SW 1271 (cell line): ENCODE data around the gene NCAM1.
"Not testable (repeated sequence)": the region's sequence is repeated elsewhere in the genome, so short reads cannot be mapped to it uniquely, and the experiment has no call there.

Experiments used
- DNase-seq, 2 experiments: peaks; one replicate each; lab custom pipeline; 2025; lab: John Stamatoyannopoulos, UW

The NCAM1 gene

DNA sequence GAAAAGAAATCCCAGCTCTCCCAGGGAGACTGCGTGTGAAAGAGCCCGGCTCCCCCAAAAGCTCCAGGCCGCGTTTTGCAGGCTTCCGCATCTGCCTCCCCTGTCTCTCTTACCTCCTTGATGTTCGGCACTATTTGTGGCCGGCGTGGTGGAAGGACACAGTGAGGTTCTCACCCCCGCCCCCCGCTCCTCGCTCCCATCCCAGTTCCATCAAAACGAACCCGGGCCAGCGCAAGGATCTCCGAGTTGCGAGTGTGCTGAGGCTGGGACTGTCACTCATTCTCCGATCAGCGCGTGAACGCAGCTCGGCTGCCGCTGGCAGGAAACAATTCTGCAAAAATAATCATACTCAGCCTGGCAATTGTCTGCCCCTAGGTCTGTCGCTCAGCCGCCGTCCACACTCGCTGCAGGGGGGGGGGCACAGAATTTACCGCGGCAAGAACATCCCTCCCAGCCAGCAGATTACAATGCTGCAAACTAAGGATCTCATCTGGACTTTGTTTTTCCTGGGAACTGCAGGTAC lies at the start of gene NCAM1:
Gene NCAM1, plus strand, starts transcription at position 275 of the 523 bp plus-strand sequence.
- peak; percentile 69 to 84 for DNase-seq

DNA sequence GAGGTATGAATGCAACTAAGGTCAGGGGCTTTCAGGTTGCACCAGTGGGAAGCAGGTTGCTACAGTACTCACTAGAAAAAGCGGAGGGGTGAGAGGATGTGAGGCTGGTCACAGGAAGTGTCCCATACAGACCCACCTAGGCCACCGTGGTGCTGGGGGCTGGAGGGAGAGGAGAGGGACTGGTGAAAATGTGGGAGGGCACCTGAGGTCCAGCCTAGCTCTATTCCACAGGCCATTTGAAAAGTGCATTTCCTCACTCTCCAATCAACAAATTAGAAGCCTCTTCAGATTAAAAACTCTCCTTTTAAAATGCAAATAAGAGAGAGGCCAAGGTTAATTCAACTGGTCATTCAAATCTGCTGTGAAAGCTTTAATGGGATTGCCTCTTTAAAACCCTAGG lies 38.6 kb upstream of the NCAM1 start:
- no peak for DNase-seq

DNA sequence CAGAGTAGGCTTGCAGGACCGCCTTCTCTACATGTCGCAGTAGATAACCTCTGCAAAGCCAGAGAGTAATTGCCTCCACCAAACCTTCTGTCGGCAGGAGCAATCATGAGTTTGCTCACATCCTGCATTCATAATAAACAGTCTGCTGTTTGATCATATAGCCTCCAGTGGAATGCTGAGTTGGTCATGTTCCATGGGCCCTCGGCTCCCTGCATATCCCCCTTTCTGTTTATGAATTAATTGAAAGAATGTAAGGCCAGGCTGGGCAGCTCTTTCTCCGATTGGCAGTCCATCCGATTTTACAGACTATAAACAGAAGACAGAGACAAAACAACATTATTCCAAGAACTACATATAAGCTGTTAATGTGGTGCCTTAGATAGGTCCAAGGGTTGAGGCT lies 36.4 kb upstream of the NCAM1 start:
- DNase-seq = not testable (repeated sequence)

DNA sequence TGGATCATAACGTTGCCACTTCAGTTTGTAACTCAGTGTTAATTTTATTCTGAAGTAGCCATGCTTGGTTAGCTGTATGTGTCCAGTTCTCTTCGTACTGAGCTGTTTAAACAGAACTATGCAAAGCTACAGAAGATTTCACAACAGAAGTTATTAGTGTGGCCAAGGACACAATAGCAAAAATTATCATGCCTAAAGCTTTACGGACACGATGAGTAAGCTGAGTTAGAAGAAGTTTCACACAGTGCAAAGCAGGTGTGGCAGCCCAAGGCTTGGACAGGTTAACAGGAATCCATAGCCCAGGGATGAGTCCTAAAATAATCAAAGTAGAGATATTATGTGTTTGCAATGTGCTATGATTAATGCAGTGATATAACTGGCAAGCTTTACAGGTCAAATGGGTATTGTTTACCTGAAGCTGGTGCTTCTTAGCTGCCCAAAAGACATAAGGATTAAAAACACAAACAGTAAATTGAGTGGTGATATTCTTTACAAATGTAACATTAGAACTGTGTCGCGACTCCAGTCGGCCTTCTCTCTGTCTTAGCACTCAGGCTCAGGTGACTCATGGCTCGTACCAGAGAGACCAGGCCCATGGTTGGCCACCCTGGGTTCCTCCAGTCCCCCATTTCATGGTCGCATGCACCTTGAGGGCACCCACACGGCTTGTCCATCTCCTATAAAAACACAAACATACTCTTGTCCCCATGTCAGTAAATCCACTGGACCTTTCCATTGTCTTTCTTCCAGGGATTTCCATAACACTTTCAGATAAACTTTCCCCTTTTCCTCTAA lies 35.5 kb upstream of the NCAM1 start:
- no peak for DNase-seq

DNA sequence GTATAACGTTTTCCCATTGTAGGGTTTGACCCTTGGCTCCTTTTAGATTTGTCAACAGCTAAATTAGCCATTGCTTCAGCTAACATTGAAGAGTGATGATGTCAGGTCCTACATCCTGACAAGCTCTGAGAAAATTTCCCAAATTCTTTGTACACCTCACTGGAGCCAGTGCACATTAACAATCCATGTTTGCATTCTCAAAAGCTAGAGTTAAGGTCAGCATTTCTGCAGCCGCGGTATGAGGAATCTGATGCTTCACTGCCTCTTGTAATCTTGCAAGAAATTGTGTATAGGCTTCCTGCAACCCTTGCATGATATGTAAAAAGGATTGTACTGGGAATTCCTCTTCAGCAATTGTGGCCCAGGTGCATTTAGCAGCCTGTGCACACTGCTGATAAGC lies 33.1 kb upstream of the NCAM1 start:
- no peak for DNase-seq

DNA sequence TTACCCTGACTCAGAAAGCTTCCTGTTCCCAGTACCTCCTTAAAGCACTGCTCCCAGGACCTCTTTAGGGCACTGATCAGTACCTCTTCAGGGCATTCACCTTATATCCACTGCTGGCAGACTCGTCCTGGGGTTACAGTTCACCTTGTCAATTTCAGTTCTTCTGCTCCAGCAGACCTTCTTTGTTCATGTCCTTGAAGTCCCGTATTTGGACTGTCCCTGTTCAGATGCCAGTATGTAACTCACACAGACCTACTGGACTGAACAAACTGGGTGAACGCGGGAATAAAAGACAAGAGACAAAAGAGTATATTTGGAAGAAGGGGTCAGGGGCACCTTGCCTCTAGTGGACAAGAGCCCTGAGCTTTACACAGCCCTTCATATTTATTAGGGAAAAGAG lies 31.8 kb upstream of the NCAM1 start:
- DNase-seq = no peak

DNA sequence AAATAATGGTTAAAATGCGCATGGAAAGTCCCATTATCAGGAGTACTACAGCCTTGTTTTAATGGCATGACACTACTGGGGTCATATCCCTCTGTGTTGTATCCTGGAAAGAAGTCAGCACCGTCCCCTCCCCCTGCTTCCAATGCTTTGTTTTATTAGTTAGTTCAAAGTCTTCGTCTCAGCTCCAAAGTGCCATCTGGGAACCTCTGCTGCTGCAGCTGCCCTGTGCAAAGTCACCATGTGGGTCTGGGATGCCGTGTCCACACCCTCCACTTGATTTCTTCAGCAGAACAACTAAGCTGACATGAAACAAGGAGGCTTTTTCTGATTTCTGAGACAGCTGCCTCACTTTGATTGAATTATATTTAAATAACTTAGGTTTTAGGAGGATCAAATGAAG lies 29.5 kb upstream of the NCAM1 start:
- no peak for DNase-seq

DNA sequence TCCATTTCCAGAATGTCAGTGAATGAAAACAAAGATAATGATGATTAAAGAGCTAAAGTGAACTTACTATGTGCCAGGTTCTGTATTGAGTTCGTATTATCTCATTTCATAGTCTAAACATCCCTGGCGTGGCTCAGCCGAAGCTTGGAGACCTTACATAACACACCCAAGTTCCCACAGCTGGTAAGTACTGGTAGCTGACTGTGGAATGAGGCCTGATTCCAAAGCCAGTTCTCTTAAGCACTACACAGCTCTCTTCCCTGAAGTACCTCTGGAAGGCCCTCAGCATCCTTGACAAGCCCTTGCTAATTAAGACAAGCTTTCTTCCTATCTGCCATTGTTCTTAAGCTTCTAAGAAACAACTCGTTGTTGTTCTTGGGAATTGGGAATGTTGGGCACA lies 28.6 kb upstream of the NCAM1 start:
- DNase-seq = no peak

DNA sequence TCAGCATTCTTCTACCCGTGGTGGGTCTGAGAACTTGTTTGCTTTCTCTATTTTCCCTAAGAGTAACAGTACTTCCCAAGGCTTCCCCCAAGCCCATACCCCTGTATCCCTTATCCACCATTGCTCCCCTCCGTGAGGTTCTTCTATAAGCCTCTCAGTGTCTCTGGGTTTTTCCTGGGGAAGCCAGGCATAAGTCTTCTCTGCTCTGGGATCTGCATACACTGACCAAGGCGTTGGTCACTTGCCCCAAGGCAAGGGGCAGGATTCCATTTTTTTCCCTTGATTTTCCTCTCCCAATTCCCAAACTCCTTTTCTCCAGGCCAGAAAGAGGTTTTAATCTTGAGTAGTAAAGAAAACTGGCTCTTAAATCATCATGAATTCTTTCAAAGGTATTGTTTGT lies 27.2 kb upstream of the NCAM1 start:
- no peak for DNase-seq

DNA sequence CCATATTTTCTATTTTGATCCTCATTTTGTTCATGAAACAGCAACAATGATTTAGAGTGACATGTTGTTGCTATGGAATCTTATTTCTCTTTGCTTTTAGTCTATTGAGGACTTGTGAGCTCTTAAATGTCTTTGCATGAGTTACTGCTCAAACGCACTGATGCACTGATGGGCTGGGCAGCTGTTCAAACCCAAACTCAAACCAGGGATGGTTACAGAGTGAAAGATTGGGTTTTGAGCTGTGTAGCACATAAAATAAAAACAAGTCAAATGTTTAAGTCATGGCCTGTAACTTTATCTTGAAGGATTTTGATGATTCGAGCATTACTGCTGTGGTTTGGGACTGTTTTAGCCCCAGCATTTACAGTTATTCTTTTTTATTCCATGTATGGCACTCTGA lies 20.1 kb upstream of the NCAM1 start:
- DNase-seq = no peak

DNA sequence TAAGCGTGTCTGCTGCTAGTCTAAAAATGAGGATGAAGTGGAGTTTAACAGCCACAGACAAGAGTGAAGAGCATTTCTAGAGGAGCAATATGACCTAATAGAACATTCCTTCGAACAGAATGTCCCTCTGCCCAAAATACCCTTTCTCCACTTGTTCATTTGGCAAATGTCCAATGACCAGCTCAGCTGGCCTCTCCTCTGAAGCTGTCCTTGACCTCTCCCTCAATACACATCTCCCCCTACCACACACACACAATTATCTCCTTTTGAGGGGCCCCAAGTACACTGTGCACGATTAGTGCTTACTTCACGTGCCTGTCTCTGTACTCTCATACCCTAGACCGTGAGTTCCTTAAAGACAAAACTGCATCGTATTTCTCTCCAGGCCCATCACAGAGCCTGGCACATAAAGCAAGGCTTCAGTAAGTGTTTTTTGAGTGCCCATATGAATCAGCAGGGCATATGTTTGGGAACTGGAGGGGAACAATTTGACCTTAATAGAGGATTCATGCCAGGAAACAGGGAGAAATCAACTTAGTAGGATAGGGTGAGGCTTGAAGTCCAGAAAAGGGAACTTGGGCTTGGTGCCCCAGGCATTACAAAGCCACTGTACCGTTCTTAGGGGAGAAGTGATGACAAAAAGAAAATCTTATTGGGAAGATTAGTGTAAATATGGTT lies 18.1 kb upstream of the NCAM1 start:
- no peak for DNase-seq

DNA sequence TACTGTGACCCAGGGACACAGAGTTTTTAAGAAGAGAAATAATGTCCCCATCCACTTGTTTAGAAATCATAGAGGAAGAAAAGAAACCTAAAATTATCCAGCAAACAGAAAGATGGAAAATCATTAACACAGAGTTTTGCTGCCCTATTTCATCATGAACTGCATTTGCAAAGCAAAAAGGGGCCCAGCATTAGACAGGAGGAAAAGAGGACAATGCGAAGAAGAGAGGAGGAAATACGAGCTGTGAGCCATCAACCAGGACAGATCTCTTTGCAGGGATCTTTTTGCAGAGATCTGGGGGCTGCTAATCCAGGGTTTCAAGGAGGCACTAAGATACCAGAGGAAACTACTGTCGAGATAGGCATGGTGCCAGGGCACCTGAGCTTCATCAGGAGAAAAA lies 14.4 kb upstream of the NCAM1 start:
- no peak for DNase-seq

DNA sequence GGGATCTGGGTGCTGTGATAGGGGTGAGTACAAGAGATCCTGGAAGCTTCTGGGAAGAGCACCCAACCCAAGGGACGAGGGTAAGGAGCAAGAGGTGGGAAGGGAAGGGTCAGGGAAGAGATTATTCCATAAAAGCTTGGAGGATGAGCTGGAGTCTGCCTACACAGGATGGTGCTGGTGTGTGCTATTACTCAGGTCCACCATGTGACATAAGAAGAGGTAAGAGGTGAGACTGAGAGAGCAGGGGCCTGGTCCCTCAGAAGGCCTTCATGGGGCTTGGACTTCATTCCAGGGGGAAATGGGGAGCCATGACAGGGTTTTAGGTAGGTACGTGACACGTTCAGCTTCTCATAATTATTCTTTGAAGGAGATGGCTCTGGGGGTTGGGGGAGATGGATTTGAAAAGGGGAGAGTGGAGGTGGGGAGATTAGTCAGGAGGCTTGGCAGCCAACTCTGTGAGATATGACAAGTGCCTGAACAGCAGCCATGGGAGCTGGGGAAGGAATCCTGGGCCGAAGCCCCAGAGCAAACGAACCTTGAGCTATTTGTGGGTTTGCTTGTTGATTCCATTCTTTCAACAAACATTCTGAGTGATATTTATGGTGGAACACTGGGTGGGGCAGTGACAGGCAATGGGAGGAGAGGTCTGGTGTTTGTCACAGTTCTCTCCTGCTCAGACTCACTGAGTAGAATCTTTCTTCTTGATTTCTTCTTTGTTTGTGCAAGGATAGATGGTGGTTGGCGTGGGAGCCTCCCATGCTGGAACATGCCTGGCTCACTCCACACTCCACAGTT lies 11.2 kb upstream of the NCAM1 start:
- DNase-seq = no peak

DNA sequence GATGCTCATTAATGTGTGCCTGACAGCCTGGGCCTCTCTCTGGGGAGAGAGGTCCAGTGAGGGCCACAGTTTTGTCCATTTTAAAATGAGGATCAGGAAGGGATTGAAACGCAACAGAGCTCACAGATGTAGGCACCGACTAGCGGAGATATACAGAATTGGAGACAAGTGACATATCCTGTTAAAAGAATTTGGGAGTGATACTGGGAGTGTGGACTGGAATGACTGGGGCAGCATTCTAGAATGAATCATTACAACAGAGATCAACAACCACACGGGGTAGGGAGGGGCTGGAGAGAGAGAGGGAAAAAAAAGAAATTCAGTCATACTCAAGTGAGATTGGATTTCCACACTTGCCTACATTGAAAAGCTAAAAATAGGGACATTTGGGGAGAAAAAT lies 2.5 kb upstream of the NCAM1 start:
- no peak for DNase-seq

DNA sequence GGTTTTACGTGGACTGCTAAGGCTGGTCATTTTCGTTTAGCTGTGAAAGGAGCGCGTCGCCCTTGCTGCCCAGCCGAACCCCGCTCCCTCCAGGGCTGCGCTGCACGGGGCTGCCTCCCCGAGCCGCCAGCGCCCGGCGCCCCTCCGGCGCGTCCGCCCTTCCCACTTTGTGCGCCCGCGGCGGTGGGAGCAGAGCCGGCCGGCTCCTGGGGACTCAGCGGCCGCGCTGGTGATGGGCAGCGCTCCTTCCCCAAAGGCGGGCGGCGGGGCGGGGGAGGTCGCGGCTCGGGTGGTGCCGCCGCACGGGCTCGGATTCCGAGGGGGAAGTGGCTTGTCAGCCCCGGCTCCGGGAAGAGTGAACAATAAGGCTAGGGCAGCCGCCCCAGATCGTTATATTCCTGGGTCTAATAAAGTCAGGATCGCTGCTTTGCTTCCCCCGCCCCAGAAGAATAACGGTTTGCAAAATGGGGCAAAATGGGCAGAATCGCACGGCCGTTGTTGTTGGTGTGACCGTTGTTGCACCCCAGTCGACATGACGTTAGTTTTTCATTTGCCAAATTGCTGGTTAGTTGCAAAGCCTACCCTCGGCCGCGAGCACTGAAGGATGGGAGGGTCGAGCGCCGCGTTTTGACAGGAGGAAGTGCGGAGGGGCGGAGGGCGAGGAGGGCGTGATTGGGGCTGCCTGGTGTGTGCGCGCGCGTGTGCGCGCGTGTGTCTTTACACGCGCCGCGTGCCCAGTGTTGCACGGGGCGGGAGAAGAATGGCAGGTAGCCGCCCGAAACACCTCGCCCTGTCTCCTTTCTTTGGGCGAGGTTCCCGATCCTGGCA lies 745 bp downstream of the NCAM1 start:
- no peak for DNase-seq

DNA sequence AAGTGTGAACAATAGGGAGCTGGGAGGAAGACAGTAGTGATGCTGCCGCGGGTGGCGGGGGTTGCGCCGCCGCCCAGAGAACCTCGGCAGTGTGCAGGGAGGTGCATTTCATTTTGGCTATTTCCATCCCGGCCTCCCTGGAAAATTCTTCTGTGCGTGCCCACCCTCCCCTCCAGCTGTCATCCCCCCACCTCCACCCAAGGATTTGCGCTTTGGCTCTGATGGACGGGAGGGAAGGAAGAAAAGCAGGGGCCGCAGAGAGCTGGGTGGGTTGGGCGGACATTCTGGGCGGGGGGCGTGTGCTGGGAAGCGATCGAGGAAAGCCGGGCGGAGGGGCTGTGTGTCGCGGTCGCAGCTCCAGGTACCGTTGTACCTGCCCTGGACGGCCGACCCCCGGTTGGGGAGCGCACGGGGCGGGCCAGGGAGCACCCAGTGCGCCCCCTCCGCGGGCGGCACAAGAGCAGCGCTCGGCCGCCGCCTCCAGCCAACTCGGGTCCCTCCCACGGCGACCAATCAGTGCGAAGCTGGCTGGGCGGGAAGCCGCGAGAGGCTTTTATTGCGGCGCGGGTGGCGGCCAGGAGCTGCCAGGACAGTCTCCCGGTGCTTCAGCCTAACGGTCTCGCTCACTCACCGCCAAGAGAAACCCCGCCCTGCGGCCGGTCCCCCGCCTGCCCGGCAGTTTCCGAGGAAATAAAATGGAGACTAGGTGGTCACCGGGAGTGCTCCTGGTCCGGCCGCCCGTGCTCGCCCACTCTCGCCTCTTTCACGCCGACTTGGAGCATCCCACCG lies 1.6 kb downstream of the NCAM1 start:
- DNase-seq = peak in 1 of 2 experiments; percentile 29

DNA sequence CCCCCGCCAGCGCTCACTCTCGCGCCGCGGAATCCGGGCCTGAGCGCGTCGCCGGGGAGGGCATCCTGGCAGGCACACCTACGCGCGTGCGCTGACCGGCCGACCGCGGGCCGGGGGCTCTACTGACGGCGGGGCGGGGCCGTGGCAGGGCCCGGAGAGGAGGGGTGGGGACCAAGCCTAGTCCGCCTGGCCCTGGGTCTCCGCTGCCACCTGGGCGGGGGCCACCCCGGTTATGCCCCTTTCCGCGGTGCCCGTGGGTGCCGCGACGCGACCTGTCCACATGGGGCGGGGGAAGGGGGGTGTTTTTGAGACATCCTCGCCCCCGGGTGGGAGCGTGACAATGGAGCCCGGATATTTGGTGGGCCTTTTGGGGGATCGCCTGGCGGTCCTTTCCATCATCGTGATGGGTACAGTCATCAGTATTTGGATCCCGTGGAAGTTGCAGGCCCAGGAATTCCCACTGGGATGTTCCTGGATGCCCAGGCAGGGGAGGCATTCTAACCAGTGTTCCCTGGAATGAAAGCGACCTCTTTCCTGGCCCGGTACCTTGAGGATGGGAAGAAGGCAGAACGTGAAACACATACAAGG lies 2.2 kb downstream of the NCAM1 start:
- DNase-seq = no peak

DNA sequence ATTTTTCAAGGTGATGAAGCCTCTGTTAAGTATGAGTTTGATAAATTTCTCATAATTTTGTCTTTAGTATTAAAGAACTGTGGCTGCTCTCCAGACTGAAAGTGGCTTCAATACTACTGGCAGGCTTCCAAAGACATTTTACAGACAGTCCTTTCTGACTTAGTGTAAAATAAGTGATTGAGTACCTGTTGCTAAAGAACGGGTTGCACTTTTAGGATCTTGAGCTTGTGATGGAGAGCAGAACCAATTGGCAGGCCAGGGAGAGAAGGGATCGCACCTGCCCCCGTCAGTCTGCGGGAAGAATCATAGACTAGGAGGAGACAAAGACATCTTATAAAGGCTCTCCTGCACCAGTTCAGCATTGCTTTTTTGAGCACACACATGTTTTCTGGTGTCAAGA lies 4.4 kb downstream of the NCAM1 start:
- DNase-seq = no peak

DNA sequence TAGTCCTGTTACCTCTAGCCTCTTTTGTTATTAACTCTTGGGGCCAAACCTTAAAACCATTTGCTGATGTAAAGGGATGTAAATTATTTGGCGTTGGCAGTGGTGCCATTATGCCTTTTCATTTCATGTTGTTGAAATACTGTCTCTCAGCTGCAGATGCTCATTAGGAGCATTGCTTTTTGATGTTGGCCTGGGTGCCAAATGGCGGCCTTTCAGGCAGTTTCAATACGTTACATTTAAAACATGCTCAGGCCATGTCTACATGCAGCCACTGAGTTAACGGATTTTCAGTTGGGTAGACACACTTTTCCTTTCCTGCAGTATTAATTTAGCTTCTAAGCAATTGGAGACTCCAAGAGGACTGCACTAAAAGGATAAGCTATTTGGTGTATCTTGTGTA lies 5.3 kb downstream of the NCAM1 start:
- DNase-seq = no peak

DNA sequence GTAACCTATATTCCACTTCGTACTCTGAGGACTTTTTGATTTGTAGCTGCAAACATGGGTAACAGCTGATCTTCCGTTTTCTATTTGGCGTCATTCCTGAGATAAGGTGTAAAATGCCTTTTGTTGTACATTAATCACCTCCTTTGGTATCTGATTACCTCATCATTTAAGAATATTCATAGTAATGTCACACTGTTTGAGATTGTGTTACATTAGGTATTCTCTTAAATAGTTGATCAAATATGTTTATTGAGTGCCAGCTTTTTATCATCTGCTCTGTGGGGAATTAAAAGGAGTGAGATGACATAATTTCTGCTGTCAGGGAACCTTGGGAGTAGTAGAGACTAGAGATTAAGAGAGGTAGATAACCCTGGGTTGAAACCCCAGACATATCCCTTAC lies 5.9 kb downstream of the NCAM1 start:
- DNase-seq = no peak
